ACC112 (cell line): ENCODE measurements around the gene CES1.
"Not testable (repeated sequence)": the region's sequence is repeated elsewhere in the genome, so short reads cannot be mapped to it uniquely, and the experiment has no call there.

Source experiments
- H2AFZ ChIP-seq: fragments of 200-600 bp; sonication (generic); one replicate; pipeline ENCODE4 v1.6.0; 2017; ENCODE audit warnings: antibody characterized with exemption, low read length; ENCODE audit not compliant: unreplicated experiment
- H3K27ac ChIP-seq: fragments of 200-600 bp; sonication (generic); 2 replicates; pipeline ENCODE4 v1.5.1; 2014; ENCODE audit warnings: low read depth, mild to moderate bottlenecking, antibody characterized with exemption, low read length, moderate library complexity
- H3K27me3 ChIP-seq: fragments of 200-600 bp; sonication (generic); 2 replicates; pipeline ENCODE4 v1.6.1; 2014; ENCODE audit warnings: mild to moderate bottlenecking, antibody characterized with exemption, low read length, moderate library complexity, mixed read lengths; ENCODE audit not compliant: insufficient read depth
- H3K36me3 ChIP-seq: fragments of 200-600 bp; sonication (generic); 2 replicates; pipeline ENCODE4 v1.6.1; 2016; ENCODE audit warnings: mild to moderate bottlenecking, antibody characterized with exemption, low read length, moderate library complexity, mixed read lengths; ENCODE audit not compliant: insufficient read depth
- H3K4me1 ChIP-seq: fragments of 200-600 bp; sonication (generic); one replicate; pipeline ENCODE4 v1.6.1; 2016; ENCODE audit warnings: low read length, mixed read lengths; ENCODE audit not compliant: insufficient read depth, unreplicated experiment, control insufficient read depth
- H3K4me3 ChIP-seq: fragments of 200-600 bp; sonication (generic); 2 replicates; pipeline ENCODE4 v1.5.1; 2014; ENCODE audit warnings: mild to moderate bottlenecking, low read depth, low read length
- H3K79me2 ChIP-seq: fragments of 200-600 bp; sonication (generic); one replicate; pipeline ENCODE4 v1.6.0; 2016; ENCODE audit warnings: low read length; ENCODE audit not compliant: control insufficient read depth, unreplicated experiment, insufficient read depth

The CES1 gene

GRCh38 chr16:55856950-55857349, 24.1 kb upstream of the CES1 start:
- H3K27me3 ChIP-seq: no peaks in the 10 kb centered on the region
- H3K79me2 ChIP-seq: no peaks in the 10 kb centered on the region
- H2AFZ ChIP-seq: no peak overlapping the region
- no peak overlapping the region for H3K27ac ChIP-seq
- no peak overlapping the region for H3K4me3 ChIP-seq
- H3K36me3 ChIP-seq: no peaks in the 10 kb centered on the region
- H3K4me1 ChIP-seq: no peaks in the 10 kb centered on the region

- no peaks in the 10 kb centered on the region for H3K4me1 ChIP-seq
- H3K27ac ChIP-seq: no peak overlapping the region
- no peak overlapping the region for H3K4me3 ChIP-seq
- H3K79me2 ChIP-seq: no peaks in the 10 kb centered on the region
- H2AFZ ChIP-seq: no peak overlapping the region
- peaks cover 12% of the 10 kb centered on the region for H3K27me3 ChIP-seq
- H3K36me3 ChIP-seq: no peaks in the 10 kb centered on the region
These were observed 20.2 kb upstream of the CES1 start for GRCh38 chr16:55853114-55853513.

- Histone ChIP-seq H3K4me1 (no peaks in the 10 kb centered on the region), H3K36me3 (no peaks in the 10 kb centered on the region), H3K27me3 (peaks cover 30% of the 10 kb centered on the region), H3K27ac (no peak overlapping the region), H2AFZ (no peak overlapping the region), H3K4me3 (no peak overlapping the region), H3K79me2 (no peaks in the 10 kb centered on the region)
These were observed 16.6 kb upstream of the CES1 start for GRCh38 chr16:55849536-55849935.

GRCh38 chr16:55846598-55847346, 13.9 kb upstream of the CES1 start:
- Histone ChIP-seq H3K27ac (no peak overlapping the region), H3K36me3 (no peaks in the 10 kb centered on the region), H3K79me2 (no peaks in the 10 kb centered on the region), H3K4me3 (no peak overlapping the region), H2AFZ (no peak overlapping the region), H3K4me1 (no peaks in the 10 kb centered on the region), H3K27me3 (peaks cover 30% of the 10 kb centered on the region)

GRCh38 chr16:55843105-55843395, 10.2 kb upstream of the CES1 start:
- Histone ChIP-seq H2AFZ (no peak overlapping the region), H3K79me2 (no peaks in the 10 kb centered on the region), H3K27ac (no peak overlapping the region), H3K4me3 (no peak overlapping the region), H3K4me1 (no peaks in the 10 kb centered on the region), H3K36me3 (no peaks in the 10 kb centered on the region), H3K27me3 (peaks cover 18% of the 10 kb centered on the region)

GRCh38 chr16:55842369-55843104, 9.6 kb upstream of the CES1 start:
- Histone ChIP-seq H3K79me2 (no peaks in the 10 kb centered on the region), H3K36me3 (no peaks in the 10 kb centered on the region), H3K4me1 (no peaks in the 10 kb centered on the region), H3K4me3 (no peak overlapping the region), H3K27me3 (peaks cover 18% of the 10 kb centered on the region), H2AFZ (no peak overlapping the region), H3K27ac (no peak overlapping the region)

- Histone ChIP-seq H3K27ac (no peak overlapping the region), H3K4me1 (no peaks in the 10 kb centered on the region), H2AFZ (no peak overlapping the region), H3K27me3 (no peaks in the 10 kb centered on the region; the same call in 1 of the 2 replicates), H3K4me3 (no peak overlapping the region), H3K79me2 (no peaks in the 10 kb centered on the region), H3K36me3 (no peaks in the 10 kb centered on the region)
These were observed 6.2 kb upstream of the CES1 start for GRCh38 chr16:55839115-55839514.

- no peak overlapping the region for H3K4me3 ChIP-seq
- H3K79me2 ChIP-seq: no peaks in the 10 kb centered on the region
- no peak overlapping the region for H3K27ac ChIP-seq
- no peaks in the 10 kb centered on the region for H3K36me3 ChIP-seq
- peaks cover 3% of the 10 kb centered on the region for H3K27me3 ChIP-seq
- no peaks in the 10 kb centered on the region for H3K4me1 ChIP-seq
- no peak overlapping the region for H2AFZ ChIP-seq
These were observed 3.3 kb upstream of the CES1 start for GRCh38 chr16:55836158-55836611.

GRCh38 chr16:55835581-55835980, 2.7 kb upstream of the CES1 start:
- H3K79me2 ChIP-seq: no peaks in the 10 kb centered on the region
- peaks cover 3% of the 10 kb centered on the region; the same call in 1 of the 2 replicates for H3K27me3 ChIP-seq
- no peak overlapping the region for H3K4me3 ChIP-seq
- H3K36me3 ChIP-seq: no peaks in the 10 kb centered on the region
- no peak overlapping the region for H2AFZ ChIP-seq
- H3K4me1 ChIP-seq: no peaks in the 10 kb centered on the region
- H3K27ac ChIP-seq: no peak overlapping the region

GRCh38 chr16:55835173-55835572, 2.3 kb upstream of the CES1 start:
- not testable (repeated sequence) for H3K27ac ChIP-seq, H3K4me1 ChIP-seq, H3K27me3 ChIP-seq, H3K79me2 ChIP-seq, H3K4me3 ChIP-seq, H3K36me3 ChIP-seq, H2AFZ ChIP-seq

GRCh38 chr16:55834049-55834448, 1.2 kb upstream of the CES1 start:
- Histone ChIP-seq H3K79me2 (no peaks in the 10 kb centered on the region), H3K36me3 (no peaks in the 10 kb centered on the region), H3K4me1 (no peaks in the 10 kb centered on the region), H2AFZ (no peak overlapping the region), H3K27me3 (peaks cover 3% of the 10 kb centered on the region; the same call in 1 of the 2 replicates), H3K4me3 (no peak overlapping the region), H3K27ac (no peak overlapping the region)
